Karpas-422 (cell line): Measurements from ENCODE around the gene EFHB. TPM values are rescaled to one million over a fixed set of nuclear protein-coding genes. Genes with fewer than 3 reads are reported as not detected.

ENCODE experiments used
- DNase-seq: peaks from one replicate; pipeline ENCODE4 v3.0.0-alpha.2; 2015
- H2AFZ ChIP-seq: fragments of 200-600 bp; sonication (generic); 2 replicates; pipeline ENCODE4 v1.6.1; 2014; ENCODE audit warnings: antibody characterized with exemption, low read length, mixed read lengths
- H3K27ac ChIP-seq: fragments of 200-600 bp; sonication (generic); 2 replicates; pipeline ENCODE4 v1.5.1; 2014; ENCODE audit warnings: mild to moderate bottlenecking, low read length, moderate library complexity
- H3K27me3 ChIP-seq: fragments of 200-600 bp; sonication (generic); 2 replicates; pipeline ENCODE4 v1.6.1; 2014; ENCODE audit warnings: low read length, mixed read lengths
- H3K36me3 ChIP-seq: fragments of 200-600 bp; sonication (generic); 2 replicates; pipeline ENCODE4 v1.6.1; 2014; ENCODE audit warnings: low read length, mixed read lengths; ENCODE audit not compliant: insufficient read depth
- H3K4me1 ChIP-seq: fragments of 200-600 bp; sonication (generic); 2 replicates; pipeline ENCODE4 v1.6.1; 2014; ENCODE audit warnings: mild to moderate bottlenecking, low read length, mixed read lengths
- H3K4me2 ChIP-seq: fragments of 200-600 bp; sonication (generic); 2 replicates; pipeline ENCODE4 v1.6.1; 2014; ENCODE audit warnings: low read length, low read depth, mild to moderate bottlenecking; ENCODE audit not compliant: poor library complexity, severe bottlenecking
- H3K4me3 ChIP-seq: fragments of 200-600 bp; sonication (generic); 2 replicates; pipeline ENCODE4 v1.5.1; 2014; ENCODE audit warnings: mild to moderate bottlenecking, antibody characterized with exemption, low read length, mixed read lengths
- H3K79me2 ChIP-seq: fragments of 200-600 bp; sonication (generic); 2 replicates; pipeline ENCODE4 v1.6.1; 2014; ENCODE audit warnings: mild to moderate bottlenecking, low read length, mixed read lengths
- H3K9ac ChIP-seq: fragments of 200-600 bp; sonication (generic); 2 replicates; pipeline ENCODE4 v1.6.0; 2014; ENCODE audit warnings: low read length
- H3K9me2 ChIP-seq: fragments of 200-600 bp; sonication (generic), shearing (Covaris generic); replicated peaks from 2 replicates; pipeline ENCODE4 v1.6.0; 2014; ENCODE audit warnings: mild to moderate bottlenecking, low read length, moderate library complexity; ENCODE audit not compliant: insufficient read depth
- H3K9me3 ChIP-seq: fragments of 300-700, 200-600 bp; sonication (generic); 2 replicates; pipeline ENCODE4 v1.6.1; 2014; ENCODE audit warnings: low read length, mixed read lengths
- H4K20me1 ChIP-seq: fragments of 200-600 bp; sonication (generic); 2 replicates; pipeline ENCODE4 v1.6.1; 2014; ENCODE audit warnings: mild to moderate bottlenecking, antibody characterized with exemption, low read length, low read depth; ENCODE audit not compliant: insufficient read depth
- total RNA-seq: library from RNA; depleted of rRNA; stranded (reverse); fragments of >200 nt; shearing (Covaris generic); gene quantifications from 2 replicates; pipeline ENCODE4 v1.2.3, GENCODE V29; 2014; ENCODE audit warnings: low replicate concordance; rRNA removed

Gene EFHB
- total RNA-seq, result 7.3 TPM in 1 of 2 replicates, not detected in the other

- H3K4me2 ChIP-seq, result no peak within 1 kb of the TSS
- no peaks in the 10 kb centered on the region for H3K27me3 ChIP-seq
- H4K20me1 ChIP-seq, result no peaks in the 10 kb centered on the region
- no peaks in the 10 kb centered on the region for H3K9me3 ChIP-seq
- H3K9ac ChIP-seq, result no peak within 1 kb of the TSS
- H3K4me1 ChIP-seq, result no peaks in the 10 kb centered on the region
- no peaks in the 10 kb centered on the region for H3K36me3 ChIP-seq
- H3K27ac ChIP-seq, result no peak within 1 kb of the TSS
- no peak within 1 kb of the TSS for H2AFZ ChIP-seq
- H3K9me2 ChIP-seq, result no peaks in the 10 kb centered on the region
- DNase-seq, result no peak
- H3K4me3 ChIP-seq, result no peak within 1 kb of the TSS
- no peaks in the 10 kb centered on the region for H3K79me2 ChIP-seq
These were observed at the start of gene EFHB for GRCh38 chr3:19934098-19934566. Gene EFHB, minus strand, starts transcription at chr3:19934217. Its CDS starts 199 bp downstream, at chr3:19934018.

GRCh38 chr3:19972054-19972453, 38.0 kb upstream of the EFHB start:
- no peak overlapping the region for H3K27ac ChIP-seq
- H3K9me3 ChIP-seq, result no peaks in the 10 kb centered on the region
- H2AFZ ChIP-seq, result no peak overlapping the region
- H3K36me3 ChIP-seq, result peaks cover 13% of the 10 kb centered on the region; the same call in 1 of the 2 replicates
- H3K9ac ChIP-seq, result no peak overlapping the region
- H3K4me3 ChIP-seq, result no peak overlapping the region
- no peaks in the 10 kb centered on the region; the same call in 1 of the 2 replicates for H3K4me1 ChIP-seq
- no peaks in the 10 kb centered on the region for H3K27me3 ChIP-seq
- DNase-seq, result no peak
- H3K9me2 ChIP-seq, result no peaks in the 10 kb centered on the region
- H3K79me2 ChIP-seq, result peaks cover 79% of the 10 kb centered on the region
- no peak overlapping the region for H3K4me2 ChIP-seq
- 0 out of 2 replicates have a peak, but pooled peaks cover 8% of the 10 kb centered on the region for H4K20me1 ChIP-seq

- Histone ChIP-seq H3K9me2 (no peaks in the 10 kb centered on the region), H3K4me1 (peaks cover 13% of the 10 kb centered on the region), H3K79me2 (peaks cover 90% of the 10 kb centered on the region), H3K4me3 (no peak overlapping the region), H3K27ac (no peak overlapping the region), H2AFZ (no peak overlapping the region), H3K4me2 (no peak overlapping the region), H4K20me1 (0 out of 2 replicates have a peak, but pooled peaks cover 8% of the 10 kb centered on the region), H3K36me3 (peaks cover 6% of the 10 kb centered on the region; the same call in 1 of the 2 replicates), H3K27me3 (no peaks in the 10 kb centered on the region), H3K9me3 (no peaks in the 10 kb centered on the region), H3K9ac (no peak overlapping the region)
- no peak for DNase-seq
These were observed 36.3 kb upstream of the EFHB start for GRCh38 chr3:19970327-19970726.

GRCh38 chr3:19967812-19968211, 33.8 kb upstream of the EFHB start:
- Histone ChIP-seq H3K27ac (no peak overlapping the region), H2AFZ (no peak overlapping the region), H3K79me2 (peaks cover 98% of the 10 kb centered on the region), H3K27me3 (no peaks in the 10 kb centered on the region), H3K9ac (no peak overlapping the region), H3K4me3 (no peak overlapping the region), H3K9me3 (no peaks in the 10 kb centered on the region), H3K4me1 (peaks cover 13% of the 10 kb centered on the region), H3K9me2 (no peaks in the 10 kb centered on the region), H3K36me3 (peaks cover 4% of the 10 kb centered on the region; the same call in 1 of the 2 replicates), H4K20me1 (0 out of 2 replicates have a peak, but pooled peaks cover 8% of the 10 kb centered on the region), H3K4me2 (no peak overlapping the region)
- no peak for DNase-seq

- H4K20me1 ChIP-seq, result 0 out of 2 replicates have a peak, but pooled peaks cover 8% of the 10 kb centered on the region
These were observed 33.2 kb upstream of the EFHB start for GRCh38 chr3:19967208-19967607.

GRCh38 chr3:19961960-19962359, 27.9 kb upstream of the EFHB start:
- no peak overlapping the region for H2AFZ ChIP-seq
- DNase-seq, result no peak
- H4K20me1 ChIP-seq, result 0 out of 2 replicates have a peak, but pooled peaks cover 8% of the 10 kb centered on the region
- H3K27ac ChIP-seq, result no peak overlapping the region
- no peak overlapping the region for H3K9ac ChIP-seq
- no peaks in the 10 kb centered on the region for H3K27me3 ChIP-seq
- no peak overlapping the region for H3K4me2 ChIP-seq
- no peaks in the 10 kb centered on the region for H3K9me2 ChIP-seq
- no peaks in the 10 kb centered on the region for H3K9me3 ChIP-seq
- H3K79me2 ChIP-seq, result peaks cover 99% of the 10 kb centered on the region
- peaks cover 13% of the 10 kb centered on the region for H3K4me1 ChIP-seq
- no peak overlapping the region for H3K4me3 ChIP-seq
- H3K36me3 ChIP-seq, result no peaks in the 10 kb centered on the region; the same call in 1 of the 2 replicates

More at GRCh38 chr3:19967208-19967607, 33.2 kb upstream of the EFHB start:
- Histone ChIP-seq H3K27me3 (no peaks in the 10 kb centered on the region), H3K9me3 (no peaks in the 10 kb centered on the region), H3K79me2 (peaks cover 98% of the 10 kb centered on the region), H3K36me3 (peaks cover 4% of the 10 kb centered on the region; the same call in 1 of the 2 replicates), H3K9me2 (no peaks in the 10 kb centered on the region), H3K4me3 (no peak overlapping the region), H3K27ac (no peak overlapping the region), H2AFZ (no peak overlapping the region), H3K9ac (no peak overlapping the region), H3K4me1 (peaks cover 13% of the 10 kb centered on the region), H3K4me2 (no peak overlapping the region)
- no peak for DNase-seq

- peaks cover 99% of the 10 kb centered on the region for H3K79me2 ChIP-seq
These were observed 26.7 kb upstream of the EFHB start for GRCh38 chr3:19960696-19961095.

GRCh38 chr3:19959505-19959904, 25.5 kb upstream of the EFHB start:
- Histone ChIP-seq H3K9me3 (no peaks in the 10 kb centered on the region), H3K79me2 (peaks cover 99% of the 10 kb centered on the region), H3K4me2 (no peak overlapping the region), H3K4me1 (no peaks in the 10 kb centered on the region), H3K4me3 (no peak overlapping the region), H3K36me3 (peaks cover 16% of the 10 kb centered on the region; the same call in 1 of the 2 replicates), H3K27ac (no peak overlapping the region), H3K9ac (no peak overlapping the region), H4K20me1 (0 out of 2 replicates have a peak, but pooled peaks cover 8% of the 10 kb centered on the region), H3K27me3 (no peaks in the 10 kb centered on the region), H3K9me2 (no peaks in the 10 kb centered on the region), H2AFZ (no peak overlapping the region)
- DNase-seq, result no peak

More at GRCh38 chr3:19960696-19961095, 26.7 kb upstream of the EFHB start:
- no peak overlapping the region for H3K27ac ChIP-seq
- H4K20me1 ChIP-seq, result 0 out of 2 replicates have a peak, but pooled peaks cover 8% of the 10 kb centered on the region
- no peak overlapping the region for H2AFZ ChIP-seq
- no peak for DNase-seq
- no peaks in the 10 kb centered on the region for H3K9me2 ChIP-seq
- peaks cover 3% of the 10 kb centered on the region; the same call in 1 of the 2 replicates for H3K4me1 ChIP-seq
- H3K9me3 ChIP-seq, result no peaks in the 10 kb centered on the region
- H3K4me2 ChIP-seq, result no peak overlapping the region
- H3K4me3 ChIP-seq, result no peak overlapping the region
- no peak overlapping the region for H3K9ac ChIP-seq
- H3K27me3 ChIP-seq, result no peaks in the 10 kb centered on the region
- peaks cover 10% of the 10 kb centered on the region; the same call in 1 of the 2 replicates for H3K36me3 ChIP-seq
